K562 (cell line): ENCODE measurements around the gene SCUBE1. TPM values are rescaled to one million over a fixed set of nuclear protein-coding genes. Genes with fewer than 3 reads are reported as not detected.
A peak's percentile ranks its signal among the peaks of the same experiment; 100 is the strongest.

ENCODE experiments used
- ARNT ChIP-seq, 2 experiments: fragments of 450-650 bp; IDR thresholded peaks; 2 replicates each; pipeline ENCODE4 v1.6.1; 2016; ENCODE audit warnings: mild to moderate bottlenecking in 1 of 2
- ID3 ChIP-seq, 2 experiments: fragments of 250-450 bp in 1 of 2; fragments of 450-650 bp in 1 of 2; sonication (Bioruptor Pico) in 1 of 2; IDR thresholded peaks; 2 replicates each; pipeline versions ENCODE4 v1.6.1 to v1.8.0; 2016 to 2021; ENCODE audit warnings: mild to moderate bottlenecking in 2 of 2, moderate library complexity in 2 of 2, missing compliant biosample characterization in 1 of 2, missing genetic modification characterization in 1 of 2
- KDM1A ChIP-seq, 2 experiments: fragments of 450-650 bp; IDR thresholded peaks; 2 replicates each; pipeline ENCODE4 v1.6.1; 2016; ENCODE audit warnings: mild to moderate bottlenecking in 2 of 2
- LEF1 ChIP-seq: fragments of 450-650 bp; IDR thresholded peaks from 2 replicates; pipeline ENCODE4 v1.6.1; 2016; ENCODE audit warnings: mild to moderate bottlenecking
- MEIS2 ChIP-seq: fragments of 450-650 bp; IDR thresholded peaks from 2 replicates; pipeline ENCODE4 v1.6.1; 2014; ENCODE audit warnings: mild to moderate bottlenecking; ENCODE audit not compliant: partially characterized antibody
- MNT ChIP-seq, 2 experiments: fragments of 450-650 bp; conservative IDR thresholded peaks; 2 replicates each; pipeline ENCODE4 v1.6.1; 2017; ENCODE audit warnings: mild to moderate bottlenecking in 2 of 2, moderate library complexity in 2 of 2
- NCOR1 ChIP-seq: fragments of 450-650 bp; IDR thresholded peaks from 2 replicates; pipeline ENCODE4 v1.6.1; 2016; ENCODE audit warnings: mild to moderate bottlenecking, moderate library complexity
- NFIX ChIP-seq: fragments of 250-450 bp; sonication (Bioruptor Pico); IDR thresholded peaks from 2 replicates; pipeline ENCODE4 v1.4.0; 2020; ENCODE audit warnings: low read depth, mild to moderate bottlenecking, moderate library complexity
- RFX5 ChIP-seq: IDR thresholded peaks from 2 replicates; pipeline ENCODE4 v1.6.1; 2011; ENCODE audit warnings: low read depth, mild to moderate bottlenecking, improper control_type of control experiment, low read length
- TAL1 ChIP-seq: fragments of 450-650 bp; IDR thresholded peaks from 2 replicates; pipeline ENCODE4 v1.6.1; 2016; ENCODE audit warnings: mild to moderate bottlenecking
- TBL1XR1 ChIP-seq, 2 experiments: IDR thresholded peaks; 2 replicates each; pipeline ENCODE4 v1.6.1; 2012; ENCODE audit warnings: improper control_type of control experiment in 2 of 2, low read length in 2 of 2, mild to moderate bottlenecking in 1 of 2
- TFAP4 ChIP-seq: sonication (generic); formaldehyde crosslinking; IDR thresholded peaks from 2 replicates; pipeline ENCODE4 v1.8.0; 2022; ENCODE audit warnings: missing genetic modification reagents, mild to moderate bottlenecking, moderate library complexity, borderline replicate concordance
- ZBTB11 ChIP-seq, 3 experiments: fragments of 200-800 bp in 1 of 3; fragments of 250-450 bp in 1 of 3; fragments of 450-650 bp in 1 of 3; sonication (Bioruptor Pico) in 1 of 3; sonication (Bioruptor generic) in 1 of 3; formaldehyde crosslinking in 1 of 3; IDR thresholded peaks; 2 replicates each; pipeline versions ENCODE4 v1.6.1 to v1.8.0; 2016 to 2022; ENCODE audit warnings: mild to moderate bottlenecking in 2 of 3, missing genetic modification characterization in 2 of 3, missing compliant biosample characterization in 1 of 3, moderate library complexity in 1 of 3
- ZBTB7A ChIP-seq: IDR thresholded peaks from 2 replicates; pipeline ENCODE4 v1.6.1; 2011; ENCODE audit warnings: low read depth, mild to moderate bottlenecking, low read length, moderate library complexity, borderline replicate concordance; ENCODE audit not compliant: control insufficient read depth
- ZNF280A ChIP-seq: fragments of 450-650 bp; IDR thresholded peaks from 2 replicates; pipeline ENCODE4 v1.6.1; 2018; ENCODE audit warnings: mild to moderate bottlenecking, low read depth; ENCODE audit not compliant: partially characterized antibody
- ZNF282 ChIP-seq: sonication (generic); formaldehyde crosslinking; IDR thresholded peaks from 2 replicates; pipeline ENCODE4 v1.8.1; 2023; ENCODE audit warnings: missing genetic modification reagents
- ZNF436 ChIP-seq: fragments of 250-450, 450-650 bp; sonication (Bioruptor Pico); formaldehyde crosslinking; IDR thresholded peaks from 2 replicates; pipeline ENCODE4 v1.7.0; 2020; ENCODE audit warnings: mild to moderate bottlenecking
- polyA plus RNA-seq, 8 experiments: library from polyadenylated mRNA; depleted of rRNA in 4 of 8; stranded (reverse) in 5 of 8; unstranded in 3 of 8; fragments of >200 nt; fragmentation: Nextera tagmentation in 2 of 8; fragmentation: Illumina TruSeq in 1 of 8; extraction: Ambion mirVana in 2 of 8; extraction: Trizol in 1 of 8; gene quantifications; 2 replicates each; pipeline versions ENCODE4 v1.2.1 to v1.2.3, GENCODE V29; 2011 to 2014; ENCODE audit warnings: inconsistent platforms in 1 of 8, missing spikeins in 1 of 8
- total RNA-seq, 7 experiments: library from RNA; depleted of rRNA in 6 of 7; stranded (reverse); fragments of >200 nt in 6 of 7; fragmentation: Illumina TruSeq in 2 of 7; extraction: Trizol in 2 of 7; gene quantifications; 2 replicates each; pipeline versions ENCODE4 v1.2.1 to v1.2.3, GENCODE V29; 2011 to 2021; ENCODE audit warnings: low replicate concordance in 1 of 7

The SCUBE1 gene
- total and polyA plus RNA-seq, 9 of the 15 experiments (the other 6 are each of a cell fraction or from before 2014, with no cell fraction given) = 0.03 to 0.47 (median 0.29) TPM; not detected in 6

DNA sequence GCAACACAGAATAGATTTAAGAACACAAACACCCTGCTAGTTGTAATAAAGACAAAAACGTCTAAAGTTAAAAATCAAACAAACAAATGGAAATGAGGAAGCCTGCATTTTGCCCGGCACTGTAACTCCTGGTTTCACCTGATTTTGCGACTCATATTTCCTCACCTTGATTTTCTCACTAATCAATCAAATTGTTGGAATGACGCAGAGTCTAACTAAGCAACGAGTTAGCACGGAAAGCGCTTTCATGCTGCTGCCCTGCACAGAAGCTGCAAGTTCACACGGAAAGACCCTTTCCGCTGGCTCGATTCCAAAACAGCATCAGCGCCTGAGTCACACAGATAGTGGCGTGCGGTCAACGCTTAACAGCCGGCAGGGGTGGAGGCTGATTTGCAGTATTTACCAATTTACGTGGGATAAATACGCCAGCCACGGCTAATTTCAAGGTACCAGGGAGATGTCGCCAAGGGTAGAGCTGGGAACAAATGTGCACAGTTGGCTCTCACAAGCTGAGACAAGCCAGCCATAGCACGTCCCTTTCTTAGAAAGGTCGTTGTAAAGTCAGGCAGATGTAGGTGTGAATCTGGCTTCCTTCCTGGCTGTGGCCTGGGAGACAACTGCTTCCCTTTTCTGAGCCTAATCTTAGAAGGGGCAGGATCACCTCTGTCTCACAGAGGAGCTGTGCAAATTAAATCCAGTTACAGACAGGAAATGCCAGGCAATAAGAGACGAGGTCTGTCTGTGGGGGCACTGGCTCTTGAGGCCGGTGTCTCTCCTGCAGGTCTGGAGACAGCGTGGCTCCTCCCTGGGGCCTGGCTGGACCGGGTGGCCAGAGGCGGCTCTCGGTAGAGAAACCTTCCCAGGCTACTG is 79.3 kb downstream of the SCUBE1 start (continued):
- TF ChIP-seq ZBTB7A (peak; percentile 72; the same call in 1 of the 2 replicates), MEIS2 (peak; percentile 43), KDM1A (IDR thresholded peaks at IDR 0.05) (peak; percentile 80 to 81; a peak in 3 of 4 replicates), ID3 (CRISPR knock-in tag; IDR thresholded peaks at IDR 0.05) (no peak), ID3 (tag; IDR thresholded peaks at IDR 0.05) (peak; percentile 72; the same call in 1 of the 2 replicates), ZNF436 (CRISPR knock-in tag) (no peak), TAL1 (peak; percentile 88), NCOR1 (peak; percentile 86), TBL1XR1 (IDR thresholded peaks at IDR 0.05; ENCODE audit: low read length in 2 of 2) (peak in 1 of 2 experiments; percentile 37; a peak in 1 of 4 replicates), ZBTB11 (CRISPR knock-in tag; IDR thresholded peaks at IDR 0.05) (no peak), MNT (conservative IDR thresholded peaks at IDR 0.05) (0 out of 4 replicates have a peak, but pooled peaks of 1 of the 2 experiments have one; percentile 15), ZNF280A (no peak), ARNT (IDR thresholded peaks at IDR 0.05) (peak; percentile 41 to 45; a peak in 1 of 4 replicates), NFIX (no peak), ZNF282 (CRISPR knock-in tag) (no peak), TFAP4 (peak; percentile 80), LEF1 (peak; percentile 46; the same call in 1 of the 2 replicates), RFX5 (no peak)
